ENCODE data around the gene NUDT14. TPM values are rescaled to one million over a fixed set of nuclear protein-coding genes. Genes with fewer than 3 reads are reported as not detected.

The NUDT14 gene
- total RNA-seq, 1 experiment from 2014 or later, result 18.0 TPM

- DNase-seq (ENCODE audit: low spot score), result no peak
Measured at GRCh38 chr14:105159344-105159743, 21.8 kb downstream of the NUDT14 start.

- DNase-seq (ENCODE audit: low spot score), result no peak
Measured at GRCh38 chr14:105158794-105159193, 22.3 kb downstream of the NUDT14 start.

- DNase-seq (ENCODE audit: low spot score), result no peak
Measured at GRCh38 chr14:105157872-105158271, 23.2 kb downstream of the NUDT14 start.

GRCh38 chr14:105156414-105157375, 24.4 kb downstream of the NUDT14 start:
- DNase-seq (ENCODE audit: low spot score), result no peak

- no peak for DNase-seq (ENCODE audit: low spot score)
Measured at GRCh38 chr14:105155681-105156413, 25.3 kb downstream of the NUDT14 start.

- DNase-seq (ENCODE audit: low spot score), result no peak
Measured at GRCh38 chr14:105155071-105155651, 26.0 kb downstream of the NUDT14 start.

- no peak for DNase-seq (ENCODE audit: low spot score)
Measured at GRCh38 chr14:105154476-105154871, 26.6 kb downstream of the NUDT14 start.

GRCh38 chr14:105153739-105154475, 27.2 kb downstream of the NUDT14 start:
- DNase-seq (ENCODE audit: low spot score), result no peak

GRCh38 chr14:105153331-105153731, 27.8 kb downstream of the NUDT14 start:
- no peak for DNase-seq (ENCODE audit: low spot score)

- no peak for DNase-seq (ENCODE audit: low spot score)
Measured at GRCh38 chr14:105152794-105153241, 28.3 kb downstream of the NUDT14 start.

- DNase-seq (ENCODE audit: low spot score), result no peak
Measured at GRCh38 chr14:105151838-105152793, 29.0 kb downstream of the NUDT14 start.

GRCh38 chr14:105151084-105151837, 29.9 kb downstream of the NUDT14 start:
- DNase-seq (ENCODE audit: low spot score), result no peak

- no peak for DNase-seq (ENCODE audit: low spot score)
Measured at GRCh38 chr14:105150368-105151083, 30.6 kb downstream of the NUDT14 start.

- DNase-seq (ENCODE audit: low spot score), result no peak
Measured at GRCh38 chr14:105150026-105150367, 31.1 kb downstream of the NUDT14 start.

- no peak for DNase-seq (ENCODE audit: low spot score)
Measured at GRCh38 chr14:105149146-105149781, 31.8 kb downstream of the NUDT14 start.

GRCh38 chr14:105148604-105149145, 32.4 kb downstream of the NUDT14 start:
- no peak for DNase-seq (ENCODE audit: low spot score)

- DNase-seq (ENCODE audit: low spot score), result no peak
Measured at GRCh38 chr14:105147671-105148603, 33.2 kb downstream of the NUDT14 start.
